Measurements from ENCODE around the gene SLC38A10.

SLC38A10 gene

GRCh38 chr17:81257533-81257932, 37.6 kb downstream of the SLC38A10 start:
- H3K4me3 ChIP-seq (ENCODE audit: low read depth, low read length): no peak overlapping the region
- no peak for TF ChIP-seq CTCF (IDR thresholded peaks at IDR 0.05; ENCODE audit: low read depth, low read length)

- no peak overlapping the region for H3K4me3 ChIP-seq (ENCODE audit: low read depth, low read length)
- no peak for TF ChIP-seq CTCF (IDR thresholded peaks at IDR 0.05; ENCODE audit: low read depth, low read length)
These were observed 38.5 kb downstream of the SLC38A10 start for GRCh38 chr17:81256616-81257015.

- no peak overlapping the region for H3K4me3 ChIP-seq (ENCODE audit: low read depth, low read length)
- TF ChIP-seq CTCF (IDR thresholded peaks at IDR 0.05; ENCODE audit: low read depth, low read length): peak; percentile 64
These were observed 40.0 kb downstream of the SLC38A10 start for GRCh38 chr17:81254955-81255717.

GRCh38 chr17:81253358-81254131, 41.6 kb downstream of the SLC38A10 start:
- H3K4me3 ChIP-seq (ENCODE audit: low read depth, low read length): no peak overlapping the region
- peak; percentile 61 for TF ChIP-seq CTCF (IDR thresholded peaks at IDR 0.05; ENCODE audit: low read depth, low read length)

- no peak for TF ChIP-seq CTCF (IDR thresholded peaks at IDR 0.05; ENCODE audit: low read depth, low read length)
- H3K4me3 ChIP-seq (ENCODE audit: low read depth, low read length): no peak overlapping the region
These were observed 42.1 kb downstream of the SLC38A10 start for GRCh38 chr17:81252987-81253329.

GRCh38 chr17:81252326-81252986, 42.7 kb downstream of the SLC38A10 start:
- H3K4me3 ChIP-seq (ENCODE audit: low read depth, low read length): no peak overlapping the region
- TF ChIP-seq CTCF (IDR thresholded peaks at IDR 0.05; ENCODE audit: low read depth, low read length): no peak

Data from WI38 (cell line).